ENCODE measurements around the gene SLC16A11. TPM values are rescaled to one million over a fixed set of nuclear protein-coding genes. Genes with fewer than 3 reads are reported as not detected.
A peak's percentile ranks its signal among the peaks of the same experiment; 100 is the strongest.

SLC16A11 gene
- total RNA-seq, 4 donors from 2014 or later: 0.31 to 0.78 TPM; not detected in 2

DNA sequence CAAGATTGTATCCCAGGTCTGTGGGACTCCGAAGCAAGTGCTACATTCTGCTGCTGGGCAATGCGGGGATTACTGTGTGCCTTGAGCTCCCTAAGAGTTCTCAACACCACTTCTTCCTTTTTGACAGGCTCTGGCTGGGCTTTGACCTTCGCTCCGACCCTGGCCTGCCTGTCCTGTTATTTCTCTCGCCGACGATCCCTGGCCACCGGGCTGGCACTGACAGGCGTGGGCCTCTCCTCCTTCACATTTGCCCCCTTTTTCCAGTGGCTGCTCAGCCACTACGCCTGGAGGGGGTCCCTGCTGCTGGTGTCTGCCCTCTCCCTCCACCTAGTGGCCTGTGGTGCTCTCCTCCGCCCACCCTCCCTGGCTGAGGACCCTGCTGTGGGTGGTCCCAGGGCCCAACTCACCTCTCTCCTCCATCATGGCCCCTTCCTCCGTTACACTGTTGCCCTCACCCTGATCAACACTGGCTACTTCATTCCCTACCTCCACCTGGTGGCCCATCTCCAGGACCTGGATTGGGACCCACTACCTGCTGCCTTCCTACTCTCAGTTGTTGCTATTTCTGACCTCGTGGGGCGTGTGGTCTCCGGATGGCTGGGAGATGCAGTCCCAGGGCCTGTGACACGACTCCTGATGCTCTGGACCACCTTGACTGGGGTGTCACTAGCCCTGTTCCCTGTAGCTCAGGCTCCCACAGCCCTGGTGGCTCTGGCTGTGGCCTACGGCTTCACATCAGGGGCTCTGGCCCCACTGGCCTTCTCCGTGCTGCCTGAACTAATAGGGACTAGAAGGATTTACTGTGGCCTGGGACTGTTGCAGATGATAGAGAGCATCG lies 5.6 kb downstream of the SLC16A11 start:
- H3K36me3 ChIP-seq: no peaks in the 10 kb centered on the region
- DNase-seq (no peak), ATAC-seq (no peak)
- no peaks in the 10 kb centered on the region for H3K9me3 ChIP-seq
- TF ChIP-seq, protein P1, sequence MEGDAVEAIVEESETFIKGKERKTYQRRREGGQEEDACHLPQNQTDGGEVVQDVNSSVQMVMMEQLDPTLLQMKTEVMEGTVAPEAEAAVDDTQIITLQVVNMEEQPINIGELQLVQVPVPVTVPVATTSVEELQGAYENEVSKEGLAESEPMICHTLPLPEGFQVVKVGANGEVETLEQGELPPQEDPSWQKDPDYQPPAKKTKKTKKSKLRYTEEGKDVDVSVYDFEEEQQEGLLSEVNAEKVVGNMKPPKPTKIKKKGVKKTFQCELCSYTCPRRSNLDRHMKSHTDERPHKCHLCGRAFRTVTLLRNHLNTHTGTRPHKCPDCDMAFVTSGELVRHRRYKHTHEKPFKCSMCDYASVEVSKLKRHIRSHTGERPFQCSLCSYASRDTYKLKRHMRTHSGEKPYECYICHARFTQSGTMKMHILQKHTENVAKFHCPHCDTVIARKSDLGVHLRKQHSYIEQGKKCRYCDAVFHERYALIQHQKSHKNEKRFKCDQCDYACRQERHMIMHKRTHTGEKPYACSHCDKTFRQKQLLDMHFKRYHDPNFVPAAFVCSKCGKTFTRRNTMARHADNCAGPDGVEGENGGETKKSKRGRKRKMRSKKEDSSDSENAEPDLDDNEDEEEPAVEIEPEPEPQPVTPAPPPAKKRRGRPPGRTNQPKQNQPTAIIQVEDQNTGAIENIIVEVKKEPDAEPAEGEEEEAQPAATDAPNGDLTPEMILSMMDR (IDR thresholded peaks at IDR 0.05 in 4 of 5, conservative IDR thresholded peaks at IDR 0.05 in 1 of 5): no peak
- no peak for TF ChIP-seq POLR2A (IDR thresholded peaks at IDR 0.05)
- in situ Hi-C loops (cut with MboI; ENCODE audit: low sequenced_read_pairs in 4 of 4): loop anchor here in 1 of 4 donors (25.0 kb wide), 1 partner anchor 299 kb away; the partner anchor contains the start of genes ACAP1 and NEURL4
- no peak overlapping the region for H3K27ac ChIP-seq
- H3K27me3 ChIP-seq: peaks cover 18 to 34% (median 30%) of the 10 kb centered on the region in 3 donors
- H3K4me1 ChIP-seq: peaks cover 8 to 10% of the 10 kb centered on the region in 2 donors
- intact Hi-C loops (cut with DNase I; ENCODE audit: low total_unique reads): no loop called here
- no peak overlapping the region for H3K4me3 ChIP-seq

DNA sequence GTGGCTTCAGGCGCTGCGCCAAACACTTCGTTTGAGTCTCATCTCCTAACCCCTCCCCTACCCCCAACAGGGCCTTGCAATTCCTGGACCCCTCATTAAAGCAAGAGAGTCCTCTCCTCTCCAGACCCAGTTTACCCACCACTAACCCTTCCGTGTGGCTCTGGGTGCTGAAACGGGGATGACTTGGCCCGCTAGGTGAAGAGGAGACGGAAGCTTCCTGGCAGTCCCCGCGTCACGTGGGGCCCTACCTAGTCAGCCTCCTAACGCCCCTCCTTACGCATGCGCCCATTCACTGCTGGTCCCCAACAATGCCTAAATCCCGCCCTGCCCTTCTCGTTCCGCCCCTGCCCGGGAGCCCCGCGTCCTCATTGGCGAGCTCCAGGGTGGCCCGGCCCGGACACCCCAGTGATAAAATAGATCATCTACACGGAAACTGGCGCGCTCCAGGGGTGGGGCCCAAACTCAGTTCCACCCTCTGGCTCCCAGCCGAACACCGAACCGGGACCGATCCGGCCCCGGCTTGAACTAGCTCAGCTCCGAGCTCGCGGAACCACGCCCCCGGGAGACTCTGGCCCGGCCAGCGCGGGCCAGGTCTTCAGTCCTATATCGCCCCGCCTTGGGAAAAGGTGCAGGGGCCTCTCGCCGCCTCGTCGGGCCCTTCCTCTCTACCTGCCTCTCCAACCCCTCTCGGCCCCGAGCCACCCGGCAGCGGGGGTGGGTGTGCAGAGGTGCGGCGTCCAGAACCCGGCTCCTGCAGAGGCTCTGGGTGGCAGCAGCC lies 8.1 kb downstream of the SLC16A11 start, which contains the start of gene SLC16A13:
Gene SLC16A13 (plus strand): TSS at position 425 of the 778 bp plus-strand sequence. CDS start 368 bp downstream, outside the sequence.
- DNase-seq: peak; percentile 78 to 81
- in situ Hi-C loops (cut with MboI; ENCODE audit: low sequenced_read_pairs in 4 of 4) (loop anchor here in 1 of 4 donors (25.0 kb wide), 1 partner anchor 302 kb away; the partner anchor contains the start of genes ACAP1 and NEURL4), intact Hi-C loops (cut with DNase I; ENCODE audit: low total_unique reads) (no loop called here)
- Histone ChIP-seq H3K4me1 (peaks cover 5 to 6% of the 10 kb centered on the region in 2 donors), H3K27me3 (peaks cover 7 to 17% (median 16%) of the 10 kb centered on the region in 3 donors), H3K4me3 (peak within 1 kb of the TSS; percentile 49 to 74 (median 58)), H3K9me3 (no peaks in the 10 kb centered on the region), H3K27ac (peak within 1 kb of the TSS; percentile 64 to 80 (median 74)), H3K36me3 (no peaks in the 10 kb centered on the region)
- peak; percentile 77 to 88 for ATAC-seq
- TF ChIP-seq, protein P1 (IDR thresholded peaks at IDR 0.05 in 4 of 5, conservative IDR thresholded peaks at IDR 0.05 in 1 of 5): no peak
- TF ChIP-seq POLR2A (IDR thresholded peaks at IDR 0.05): peak; percentile 38 to 70

DNA sequence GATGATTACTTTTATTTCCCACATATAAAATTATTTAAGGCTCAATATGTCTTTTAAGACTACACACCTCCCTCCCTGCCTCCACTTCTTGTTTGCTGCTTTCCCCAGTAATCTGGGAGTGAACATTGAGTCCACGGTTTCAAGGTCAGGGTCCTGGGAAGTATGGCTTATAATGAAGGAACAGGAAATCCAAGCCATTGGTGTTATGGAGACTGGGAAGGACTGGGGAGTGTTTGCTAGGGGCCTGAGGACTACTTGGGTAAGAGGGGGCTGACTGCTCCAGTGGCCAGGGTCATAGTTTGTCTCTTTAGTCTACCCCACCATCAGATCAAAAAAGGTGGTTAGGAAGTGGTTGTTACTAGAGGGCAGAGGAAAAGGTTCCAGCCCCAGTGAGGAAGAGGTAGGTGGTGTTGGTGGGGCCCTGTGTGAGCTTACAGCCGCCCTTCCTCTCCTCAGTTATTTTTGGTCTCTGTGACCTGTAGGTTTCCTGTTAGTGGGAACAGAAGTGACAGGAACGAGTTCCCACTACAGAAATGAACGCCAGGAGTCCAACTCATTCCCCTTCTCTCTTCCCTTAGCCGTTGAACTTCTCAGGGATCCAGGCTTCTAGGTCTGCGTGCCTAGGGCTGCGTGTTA lies 8.8 kb downstream of the SLC16A11 start:
- H3K27ac ChIP-seq: peak overlapping the region; percentile 39 to 80 (median 74)
- TF ChIP-seq POLR2A (IDR thresholded peaks at IDR 0.05): no peak
- TF ChIP-seq, protein P1 (IDR thresholded peaks at IDR 0.05 in 4 of 5, conservative IDR thresholded peaks at IDR 0.05 in 1 of 5): no peak

DNA sequence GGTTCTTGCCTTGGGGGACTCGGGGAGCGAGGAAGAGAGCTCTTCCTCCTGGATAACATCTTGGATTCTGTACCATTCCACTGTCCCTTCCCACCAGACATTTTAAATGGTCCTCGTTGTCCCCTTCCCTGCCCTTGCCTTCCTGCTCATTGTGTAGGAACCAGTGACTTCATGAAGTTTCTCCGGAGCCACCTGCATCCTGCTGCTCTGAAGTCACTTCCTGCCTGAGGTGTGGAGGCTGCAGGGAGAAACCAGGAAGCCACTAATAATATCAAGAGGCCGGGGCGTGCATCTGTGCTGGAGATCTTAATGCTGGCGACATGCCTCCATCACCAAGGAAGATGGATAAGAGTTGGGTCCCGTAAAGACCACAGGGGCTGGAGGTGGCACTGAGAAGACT lies 14.2 kb downstream of the SLC16A11 start:
- ATAC-seq (peak; percentile 66 to 70), DNase-seq (no peak)
- intact Hi-C loops (cut with DNase I; ENCODE audit: low total_unique reads) (loop anchor here (10.0 kb wide), 1 partner anchor 455 kb away; the partner anchor contains the start of genes POLR2A and SLC35G6), in situ Hi-C loops (cut with MboI; ENCODE audit: low sequenced_read_pairs in 4 of 4) (loop anchor here in 1 of 4 donors (25.0 kb wide), 1 partner anchor 308 kb away; the partner anchor contains the start of genes ACAP1 and NEURL4)
- H3K36me3 ChIP-seq: no peaks in the 10 kb centered on the region
- H3K27ac ChIP-seq: peak overlapping the region; percentile 62 to 99 (median 72)
- TF ChIP-seq POLR2A (IDR thresholded peaks at IDR 0.05): peak in 1 of 2 donors; percentile 48
- TF ChIP-seq, protein P1 (IDR thresholded peaks at IDR 0.05 in 4 of 5, conservative IDR thresholded peaks at IDR 0.05 in 1 of 5): no peak
- H3K4me3 ChIP-seq: no peak overlapping the region
- H3K4me1 ChIP-seq: peaks cover 0 to 4% of the 10 kb centered on the region in 2 donors
- no peaks in the 10 kb centered on the region for H3K27me3 ChIP-seq
- H3K9me3 ChIP-seq: no peaks in the 10 kb centered on the region

More for the DNA sequence above, 8.8 kb downstream of the SLC16A11 start:
- intact Hi-C loops (cut with DNase I; ENCODE audit: low total_unique reads): no loop called here
- ATAC-seq (peak; percentile 53 to 71), DNase-seq (no peak)
- peaks cover 7 to 17% (median 16%) of the 10 kb centered on the region in 3 donors for H3K27me3 ChIP-seq
- peak overlapping the region; percentile 49 to 74 (median 58) for H3K4me3 ChIP-seq
- no peaks in the 10 kb centered on the region for H3K9me3 ChIP-seq
- H3K36me3 ChIP-seq: no peaks in the 10 kb centered on the region
- H3K4me1 ChIP-seq: peaks cover 5 to 6% of the 10 kb centered on the region in 2 donors
- in situ Hi-C loops (cut with MboI; ENCODE audit: low sequenced_read_pairs in 4 of 4): loop anchor here in 1 of 4 donors (25.0 kb wide), 1 partner anchor 302 kb away; the partner anchor contains the start of genes ACAP1 and NEURL4
